Fibroblast of peridontal ligament (primary cell): ENCODE data around the gene NR1I2.

ENCODE experiments used
- DNase-seq: peaks from one replicate; pipeline ENCODE4 v3.0.0-alpha.2; 2010; ENCODE audit errors: extremely low read depth

NR1I2 gene

GRCh38 chr3:119781330-119782198 lies at the start of gene NR1I2:
Gene NR1I2, plus strand, starts transcription at chr3:119782101.
- no peak for DNase-seq

- no peak for DNase-seq
These were observed 48.1 kb upstream of the NR1I2 start for GRCh38 chr3:119733812-119734211.

GRCh38 chr3:119738741-119739140 lies 43.2 kb upstream of the NR1I2 start:
- no peak for DNase-seq

GRCh38 chr3:119741657-119742590 lies 40.0 kb upstream of the NR1I2 start:
- DNase-seq: no peak

GRCh38 chr3:119743921-119744320 lies 38.0 kb upstream of the NR1I2 start:
- DNase-seq: no peak

GRCh38 chr3:119745942-119746341 lies 36.0 kb upstream of the NR1I2 start:
- no peak for DNase-seq

- no peak for DNase-seq
These were observed 35.5 kb upstream of the NR1I2 start for GRCh38 chr3:119746423-119746822.

GRCh38 chr3:119747357-119747756 lies 34.5 kb upstream of the NR1I2 start:
- no peak for DNase-seq

GRCh38 chr3:119748991-119749390 lies 32.9 kb upstream of the NR1I2 start:
- no peak for DNase-seq

- DNase-seq: no peak
These were observed 30.5 kb upstream of the NR1I2 start for GRCh38 chr3:119751423-119751822.

GRCh38 chr3:119759962-119760361 lies 21.9 kb upstream of the NR1I2 start:
- no peak for DNase-seq

- DNase-seq: no peak
These were observed 19.0 kb upstream of the NR1I2 start for GRCh38 chr3:119762876-119763275.

GRCh38 chr3:119763466-119763865 lies 18.4 kb upstream of the NR1I2 start:
- no peak for DNase-seq

- no peak for DNase-seq
These were observed 16.7 kb upstream of the NR1I2 start for GRCh38 chr3:119765239-119765638.

- no peak for DNase-seq
These were observed 13.8 kb upstream of the NR1I2 start for GRCh38 chr3:119767936-119768601.

- no peak for DNase-seq
These were observed 13.1 kb upstream of the NR1I2 start for GRCh38 chr3:119768668-119769393.

- DNase-seq: no peak
These were observed 12.3 kb upstream of the NR1I2 start for GRCh38 chr3:119769394-119770149.

- no peak for DNase-seq
These were observed 7.5 kb upstream of the NR1I2 start for GRCh38 chr3:119774444-119774843.

- DNase-seq: no peak
These were observed 5.6 kb upstream of the NR1I2 start for GRCh38 chr3:119776304-119776703.

- no peak for DNase-seq
These were observed 3.7 kb upstream of the NR1I2 start for GRCh38 chr3:119778176-119778575.

- no peak for DNase-seq
These were observed 3.1 kb upstream of the NR1I2 start for GRCh38 chr3:119778811-119779210.
